WI38 (cell line): Measurements from ENCODE around the gene FGFBP1.

Source experiments
- H3K4me3 ChIP-seq: 2 replicates; pipeline ENCODE4 v1.5.1; 2011; ENCODE audit warnings: low read depth, mild to moderate bottlenecking, control low read depth, low read length
- TF ChIP-seq, protein P1 (sequence below): IDR thresholded peaks from 2 replicates; pipeline ENCODE4 v1.5.1; 2012; ENCODE audit warnings: low read depth, mild to moderate bottlenecking, control low read depth, low read length

Gene FGFBP1

DNA sequence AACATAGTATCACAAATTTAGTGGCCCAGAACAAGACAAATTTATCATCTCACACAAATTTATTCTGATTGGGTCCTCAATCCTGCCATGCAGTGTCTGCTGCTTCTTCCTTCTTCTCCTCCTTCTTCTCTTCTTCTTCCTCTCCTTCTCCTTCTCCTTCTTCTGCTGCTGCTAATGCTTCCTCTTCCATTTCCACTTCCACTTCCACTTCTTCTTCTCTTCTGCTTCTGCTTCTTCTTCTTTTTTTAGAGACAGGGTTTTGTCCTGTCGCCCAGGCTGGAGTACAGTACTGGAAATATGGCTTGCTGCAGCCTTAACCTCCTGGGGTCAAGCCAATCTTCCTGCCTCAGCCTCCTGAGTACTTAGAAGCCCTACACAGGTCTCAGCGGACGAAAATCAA, 37.5 kb downstream of the FGFBP1 start:
- TF ChIP-seq, protein P1, sequence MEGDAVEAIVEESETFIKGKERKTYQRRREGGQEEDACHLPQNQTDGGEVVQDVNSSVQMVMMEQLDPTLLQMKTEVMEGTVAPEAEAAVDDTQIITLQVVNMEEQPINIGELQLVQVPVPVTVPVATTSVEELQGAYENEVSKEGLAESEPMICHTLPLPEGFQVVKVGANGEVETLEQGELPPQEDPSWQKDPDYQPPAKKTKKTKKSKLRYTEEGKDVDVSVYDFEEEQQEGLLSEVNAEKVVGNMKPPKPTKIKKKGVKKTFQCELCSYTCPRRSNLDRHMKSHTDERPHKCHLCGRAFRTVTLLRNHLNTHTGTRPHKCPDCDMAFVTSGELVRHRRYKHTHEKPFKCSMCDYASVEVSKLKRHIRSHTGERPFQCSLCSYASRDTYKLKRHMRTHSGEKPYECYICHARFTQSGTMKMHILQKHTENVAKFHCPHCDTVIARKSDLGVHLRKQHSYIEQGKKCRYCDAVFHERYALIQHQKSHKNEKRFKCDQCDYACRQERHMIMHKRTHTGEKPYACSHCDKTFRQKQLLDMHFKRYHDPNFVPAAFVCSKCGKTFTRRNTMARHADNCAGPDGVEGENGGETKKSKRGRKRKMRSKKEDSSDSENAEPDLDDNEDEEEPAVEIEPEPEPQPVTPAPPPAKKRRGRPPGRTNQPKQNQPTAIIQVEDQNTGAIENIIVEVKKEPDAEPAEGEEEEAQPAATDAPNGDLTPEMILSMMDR = no peak
- no peak overlapping the region for H3K4me3 ChIP-seq

DNA sequence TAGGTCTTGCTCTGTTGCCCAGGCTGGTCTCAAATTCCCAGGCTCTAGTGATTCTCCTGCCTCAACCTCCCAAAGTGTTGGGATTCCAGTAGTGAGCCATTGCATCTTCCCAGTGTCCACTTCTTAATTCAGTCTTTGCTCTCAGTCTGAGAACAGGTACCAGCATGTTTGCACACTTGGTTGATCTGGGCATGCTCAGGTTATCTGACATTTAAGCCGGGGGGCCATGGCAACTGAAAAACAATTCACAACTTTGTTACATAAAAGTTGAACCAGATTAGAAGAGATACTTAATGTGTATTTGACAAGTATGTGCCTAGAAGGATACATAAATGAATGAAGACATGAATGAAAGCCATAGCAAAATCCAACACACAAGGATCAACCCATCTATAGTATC, 39.0 kb downstream of the FGFBP1 start:
- TF ChIP-seq, protein P1 = no peak
- H3K4me3 ChIP-seq = no peak overlapping the region

DNA sequence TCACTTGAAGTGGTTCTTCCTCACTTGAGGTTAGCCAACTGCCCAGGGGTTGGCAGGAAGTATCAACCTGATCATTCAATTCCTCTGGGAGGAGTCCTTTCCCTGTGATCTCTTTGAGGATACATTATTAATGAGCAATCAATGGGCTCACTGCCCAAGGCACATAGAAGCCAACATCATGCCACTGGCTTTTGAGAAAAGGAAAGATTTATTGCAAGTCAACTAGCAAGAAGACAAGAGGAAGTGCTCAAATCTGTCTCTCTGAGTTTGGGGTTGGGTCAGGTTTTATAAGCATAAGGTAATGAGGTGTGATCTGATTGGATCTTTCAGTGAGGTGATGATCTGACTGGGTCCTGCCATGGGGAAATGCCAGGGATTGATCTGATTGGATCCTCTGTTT, 39.6 kb downstream of the FGFBP1 start:
- H3K4me3 ChIP-seq = no peak overlapping the region
- TF ChIP-seq, protein P1 = no peak

DNA sequence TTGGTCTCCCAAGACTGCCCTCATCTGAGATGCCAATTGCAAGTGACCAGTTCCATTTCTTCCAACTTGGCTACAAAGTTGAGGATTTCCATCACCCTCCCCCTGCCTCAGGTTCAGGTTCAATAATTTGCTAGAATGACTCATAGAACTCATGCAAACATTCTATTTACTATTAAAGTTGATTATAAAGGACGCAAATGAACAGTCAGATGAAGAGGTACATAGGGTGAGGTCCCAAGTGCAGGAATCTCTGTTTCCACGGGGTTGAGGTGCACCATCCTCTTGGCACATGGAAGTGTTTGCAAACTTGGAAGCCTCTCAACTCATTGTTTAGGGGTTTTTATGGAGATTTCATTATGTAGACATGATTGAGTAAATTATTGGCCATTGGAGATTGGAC, 41.0 kb downstream of the FGFBP1 start:
- no peak overlapping the region for H3K4me3 ChIP-seq
- TF ChIP-seq, protein P1 = no peak

DNA sequence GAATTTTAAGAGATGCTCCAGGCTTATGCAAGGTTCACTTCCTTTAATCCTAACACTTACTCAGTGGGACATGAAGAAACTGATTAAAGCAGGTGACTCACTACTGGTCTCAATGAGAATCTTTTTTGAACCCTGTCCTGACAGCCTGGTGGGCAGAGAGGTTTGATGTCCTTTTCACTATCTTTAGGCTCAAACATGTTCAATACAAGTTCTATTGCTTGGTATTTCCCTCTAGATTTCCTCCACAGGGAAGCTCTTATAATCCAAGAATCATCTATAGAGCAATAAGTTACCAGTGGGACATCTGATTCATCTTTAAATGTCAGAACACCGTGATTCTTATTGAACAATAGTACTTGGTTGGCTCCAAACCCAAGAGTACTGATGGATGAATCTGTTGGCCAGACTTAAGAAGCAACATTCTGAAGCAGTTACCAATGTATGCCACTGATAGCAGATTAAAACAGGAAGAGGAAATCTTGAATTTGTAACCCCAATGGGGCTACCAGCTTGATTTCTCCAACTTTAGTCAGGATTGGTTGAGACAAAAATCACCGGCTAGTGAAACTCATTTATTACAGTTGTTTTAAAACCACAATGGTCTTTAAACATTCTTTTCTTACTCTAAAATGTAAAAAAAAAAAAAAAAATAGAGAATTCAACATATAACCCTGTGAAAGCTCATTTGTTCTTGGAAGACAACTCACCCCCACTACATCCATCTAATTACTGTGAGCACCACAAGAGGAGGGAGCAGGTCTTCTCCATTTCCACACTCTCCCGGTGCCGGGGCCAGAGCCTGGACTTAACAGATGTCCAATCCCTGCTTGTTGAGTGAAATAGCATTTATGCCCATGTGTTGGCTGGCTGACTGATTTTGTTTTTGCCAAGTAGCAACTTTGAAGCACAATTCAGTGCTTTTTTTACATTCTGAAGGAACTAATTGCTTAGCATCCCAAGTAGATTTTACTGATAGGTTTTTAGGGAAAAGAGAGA, 43.3 kb downstream of the FGFBP1 start:
- TF ChIP-seq, protein P1 = no peak

DNA sequence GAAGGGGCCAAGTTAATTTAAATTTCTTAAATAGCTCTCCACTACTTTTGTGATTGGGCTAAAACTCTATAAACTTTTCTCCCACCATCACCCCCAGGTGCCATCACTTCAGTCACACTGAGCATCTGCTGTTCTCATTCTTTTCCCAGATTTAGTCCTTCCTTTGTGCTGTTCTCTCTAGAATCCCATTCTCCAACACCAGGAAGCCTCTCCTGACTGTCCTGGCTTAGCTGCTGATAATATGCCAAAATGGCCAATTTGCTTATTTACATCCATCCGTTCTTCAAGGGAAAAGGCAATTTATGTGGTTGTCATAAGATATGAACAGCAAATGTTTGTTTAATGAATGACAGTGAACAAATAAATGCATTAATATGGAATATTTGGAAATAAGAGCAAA, 44.1 kb downstream of the FGFBP1 start:
- no peak overlapping the region for H3K4me3 ChIP-seq
- TF ChIP-seq, protein P1 = no peak

More for the DNA sequence above, 43.3 kb downstream of the FGFBP1 start:
- no peak overlapping the region for H3K4me3 ChIP-seq

DNA sequence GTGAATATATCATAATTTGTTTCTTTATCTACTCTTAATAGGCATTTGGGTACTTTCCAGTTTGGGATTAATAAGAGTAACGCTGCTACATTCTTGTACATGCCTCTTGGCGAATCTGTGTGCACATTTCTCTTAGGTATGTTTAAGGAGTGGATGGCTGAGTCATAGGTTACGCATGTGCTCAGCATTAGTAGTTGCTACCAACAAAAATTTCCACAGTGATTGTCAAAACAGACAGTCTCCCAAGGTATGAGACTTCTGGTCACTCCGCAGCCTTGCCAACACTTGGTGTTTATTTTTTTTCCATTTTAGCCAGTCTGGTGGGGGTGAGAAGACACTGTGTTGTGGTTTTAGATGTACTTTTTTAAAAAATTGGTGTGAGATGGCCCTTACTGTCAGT, 44.6 kb downstream of the FGFBP1 start:
- no peak overlapping the region for H3K4me3 ChIP-seq
- TF ChIP-seq, protein P1 = no peak
